ENCODE data around the gene LRGUK.

LRGUK gene

GRCh38 chr7:134301592-134301991, 174.5 kb downstream of the LRGUK start:
- no peak for TF ChIP-seq ZFX (IDR thresholded peaks at IDR 0.05)
- TF ChIP-seq, protein P1, sequence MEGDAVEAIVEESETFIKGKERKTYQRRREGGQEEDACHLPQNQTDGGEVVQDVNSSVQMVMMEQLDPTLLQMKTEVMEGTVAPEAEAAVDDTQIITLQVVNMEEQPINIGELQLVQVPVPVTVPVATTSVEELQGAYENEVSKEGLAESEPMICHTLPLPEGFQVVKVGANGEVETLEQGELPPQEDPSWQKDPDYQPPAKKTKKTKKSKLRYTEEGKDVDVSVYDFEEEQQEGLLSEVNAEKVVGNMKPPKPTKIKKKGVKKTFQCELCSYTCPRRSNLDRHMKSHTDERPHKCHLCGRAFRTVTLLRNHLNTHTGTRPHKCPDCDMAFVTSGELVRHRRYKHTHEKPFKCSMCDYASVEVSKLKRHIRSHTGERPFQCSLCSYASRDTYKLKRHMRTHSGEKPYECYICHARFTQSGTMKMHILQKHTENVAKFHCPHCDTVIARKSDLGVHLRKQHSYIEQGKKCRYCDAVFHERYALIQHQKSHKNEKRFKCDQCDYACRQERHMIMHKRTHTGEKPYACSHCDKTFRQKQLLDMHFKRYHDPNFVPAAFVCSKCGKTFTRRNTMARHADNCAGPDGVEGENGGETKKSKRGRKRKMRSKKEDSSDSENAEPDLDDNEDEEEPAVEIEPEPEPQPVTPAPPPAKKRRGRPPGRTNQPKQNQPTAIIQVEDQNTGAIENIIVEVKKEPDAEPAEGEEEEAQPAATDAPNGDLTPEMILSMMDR (conservative IDR thresholded peaks at IDR 0.05) = no peak
- no peak overlapping the region for H3K27ac ChIP-seq

DNA sequence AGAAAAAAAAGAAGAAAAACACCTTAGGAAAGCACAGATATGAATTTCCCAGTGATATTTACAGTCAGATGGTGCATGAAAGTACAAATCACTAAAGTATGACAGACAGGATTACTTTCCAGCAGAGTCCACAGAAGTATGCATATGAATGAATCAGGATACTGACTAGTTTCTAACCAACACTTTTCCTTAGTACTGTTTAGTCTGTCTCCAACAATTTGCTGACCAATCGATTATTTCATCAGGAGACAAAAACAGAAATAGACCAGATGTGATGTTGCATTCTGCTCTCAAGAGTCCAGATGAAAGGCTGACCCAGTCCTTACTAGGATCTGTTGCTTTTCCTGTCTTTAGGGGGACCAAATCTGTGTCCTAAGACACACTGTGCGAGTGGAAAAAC, 175.0 kb downstream of the LRGUK start:
- H3K27ac ChIP-seq = no peak overlapping the region
- TF ChIP-seq, protein P1 (conservative IDR thresholded peaks at IDR 0.05) = no peak

DNA sequence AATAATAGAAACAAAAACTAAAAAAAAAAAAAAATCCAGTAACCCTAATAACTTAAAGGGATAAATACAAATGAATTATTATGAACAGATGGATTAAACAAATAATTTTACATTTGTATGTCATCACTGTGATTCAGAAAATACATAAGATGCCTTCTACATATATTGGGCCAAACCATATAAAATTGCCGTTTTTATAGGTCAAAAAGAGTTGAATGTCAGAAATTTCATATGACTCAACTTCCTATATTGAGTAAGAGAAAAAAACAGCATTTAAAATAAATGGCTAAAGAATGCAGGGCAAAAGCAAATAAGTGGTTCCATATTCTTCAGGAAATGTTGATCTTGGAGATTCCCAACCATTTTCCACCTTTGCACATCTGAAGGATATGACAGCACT, 180.2 kb downstream of the LRGUK start:
- TF ChIP-seq, protein P1 (conservative IDR thresholded peaks at IDR 0.05) = no peak
- TF ChIP-seq ZFX (IDR thresholded peaks at IDR 0.05) = no peak
- H3K27ac ChIP-seq = no peak overlapping the region

GRCh38 chr7:134308548-134308947, 181.4 kb downstream of the LRGUK start:
- H3K27ac ChIP-seq = no peak overlapping the region
- TF ChIP-seq ZFX (IDR thresholded peaks at IDR 0.05) = no peak
- TF ChIP-seq, protein P1 (conservative IDR thresholded peaks at IDR 0.05) = no peak

DNA sequence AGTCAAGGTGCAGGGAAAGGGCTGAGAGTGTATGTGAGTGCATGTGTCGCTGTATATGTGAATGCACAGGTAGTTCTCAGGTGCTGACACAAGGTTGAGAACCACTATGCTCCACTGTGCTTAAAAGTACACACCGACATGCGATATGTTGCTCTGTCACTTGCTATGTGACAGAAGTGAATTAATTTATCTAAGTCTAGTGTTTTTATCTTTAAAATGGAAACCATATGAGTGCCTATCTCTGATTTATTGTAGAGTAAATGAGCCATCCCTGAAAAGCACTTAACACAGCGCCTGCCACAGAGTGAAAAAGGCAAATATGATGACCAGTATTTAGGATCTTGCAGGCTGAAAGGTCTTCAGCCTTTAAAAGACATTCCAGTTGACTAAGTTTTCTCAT, 184.7 kb downstream of the LRGUK start:
- no peak overlapping the region for H3K27ac ChIP-seq
- no peak for TF ChIP-seq ZFX (IDR thresholded peaks at IDR 0.05)
- TF ChIP-seq, protein P1 (conservative IDR thresholded peaks at IDR 0.05) = no peak

- no peak overlapping the region for H3K27ac ChIP-seq
- TF ChIP-seq ZFX (IDR thresholded peaks at IDR 0.05) = no peak
- TF ChIP-seq, protein P1 (conservative IDR thresholded peaks at IDR 0.05) = no peak
These were observed 185.6 kb downstream of the LRGUK start for GRCh38 chr7:134312717-134313116.

DNA sequence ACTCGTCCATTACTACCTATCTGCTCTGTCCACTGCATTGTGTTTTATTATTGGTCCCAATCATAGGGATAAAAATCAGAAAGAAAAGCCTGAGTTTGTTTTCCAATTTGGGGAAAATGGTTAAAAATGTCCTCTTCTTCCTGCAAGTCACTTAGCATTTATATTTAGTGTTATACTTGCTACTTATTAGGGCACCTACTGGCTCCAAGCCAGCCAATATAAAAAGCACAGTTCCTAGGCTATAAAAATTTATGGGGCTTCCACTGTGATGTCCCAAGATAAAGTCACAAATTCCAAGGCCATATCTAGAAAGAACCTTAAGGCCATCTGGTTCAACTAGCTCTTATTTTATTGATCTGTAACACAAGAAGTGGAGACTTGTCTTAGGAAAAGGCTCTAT, 186.4 kb downstream of the LRGUK start:
- H3K27ac ChIP-seq = no peak overlapping the region
- TF ChIP-seq, protein P1 (conservative IDR thresholded peaks at IDR 0.05) = no peak
- TF ChIP-seq ZFX (IDR thresholded peaks at IDR 0.05) = no peak

Measured in C4-2B (cell line).